ENCODE data around the gene ZNF333.

DNA sequence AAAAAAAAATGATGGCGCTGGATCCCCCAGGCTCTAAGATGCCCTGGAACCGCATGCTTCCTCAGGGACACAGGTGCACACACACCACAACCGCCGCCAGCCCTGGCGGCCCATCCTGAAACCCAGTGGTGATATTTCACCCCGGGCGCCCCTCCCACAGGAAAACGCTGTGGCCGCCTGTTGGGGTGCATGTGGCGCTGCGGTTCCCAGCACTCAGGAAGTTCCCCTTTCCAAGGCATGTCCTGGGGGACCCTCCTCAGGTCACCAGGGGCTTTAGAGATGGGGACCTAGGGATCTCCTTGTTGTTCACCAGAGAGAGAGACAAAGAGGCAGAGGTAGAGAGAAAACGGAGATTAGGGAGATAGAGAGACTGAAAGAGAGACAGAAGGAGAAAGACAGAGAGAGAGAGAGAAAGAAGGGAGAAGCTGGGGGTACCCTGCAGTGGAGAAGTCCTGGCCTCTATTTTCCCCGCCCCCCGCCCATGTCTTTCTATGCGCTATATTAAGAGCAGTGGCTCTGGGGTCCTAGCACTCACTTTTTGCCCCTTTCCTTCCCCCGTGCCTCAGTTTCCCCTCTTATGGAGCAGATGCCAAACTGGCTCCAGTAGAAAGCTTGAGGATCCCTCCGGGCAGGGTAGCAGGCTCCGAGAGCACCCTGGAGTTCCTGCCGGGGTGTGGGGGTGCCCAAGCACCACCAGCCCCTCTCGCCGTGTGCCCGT lies 86.2 kb downstream of the ZNF333 start:
- TF ChIP-seq, protein P1, sequence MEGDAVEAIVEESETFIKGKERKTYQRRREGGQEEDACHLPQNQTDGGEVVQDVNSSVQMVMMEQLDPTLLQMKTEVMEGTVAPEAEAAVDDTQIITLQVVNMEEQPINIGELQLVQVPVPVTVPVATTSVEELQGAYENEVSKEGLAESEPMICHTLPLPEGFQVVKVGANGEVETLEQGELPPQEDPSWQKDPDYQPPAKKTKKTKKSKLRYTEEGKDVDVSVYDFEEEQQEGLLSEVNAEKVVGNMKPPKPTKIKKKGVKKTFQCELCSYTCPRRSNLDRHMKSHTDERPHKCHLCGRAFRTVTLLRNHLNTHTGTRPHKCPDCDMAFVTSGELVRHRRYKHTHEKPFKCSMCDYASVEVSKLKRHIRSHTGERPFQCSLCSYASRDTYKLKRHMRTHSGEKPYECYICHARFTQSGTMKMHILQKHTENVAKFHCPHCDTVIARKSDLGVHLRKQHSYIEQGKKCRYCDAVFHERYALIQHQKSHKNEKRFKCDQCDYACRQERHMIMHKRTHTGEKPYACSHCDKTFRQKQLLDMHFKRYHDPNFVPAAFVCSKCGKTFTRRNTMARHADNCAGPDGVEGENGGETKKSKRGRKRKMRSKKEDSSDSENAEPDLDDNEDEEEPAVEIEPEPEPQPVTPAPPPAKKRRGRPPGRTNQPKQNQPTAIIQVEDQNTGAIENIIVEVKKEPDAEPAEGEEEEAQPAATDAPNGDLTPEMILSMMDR (conservative IDR thresholded peaks at IDR 0.05): no peak
- no peak for TF ChIP-seq ZFX (IDR thresholded peaks at IDR 0.05)
